Tibial nerve (tissue), 4 donors: ENCODE measurements around the gene RSPH1.

Experiments
- EP300 ChIP-seq, 2 donors: sonication (generic); formaldehyde crosslinking; IDR thresholded peaks; one replicate each; pipeline ENCODE4 v1.6.1; 2017; ENCODE audit warnings: antibody characterized with exemption in 2 of 2, mild to moderate bottlenecking in 1 of 2
- POLR2A ChIP-seq, 2 donors: fragments of 450-650 bp; IDR thresholded peaks; one replicate each; pipeline ENCODE4 v1.6.1; 2017; ENCODE audit warnings: antibody characterized with exemption in 2 of 2, mild to moderate bottlenecking in 2 of 2, moderate library complexity in 2 of 2
- TF ChIP-seq, protein P1 (sequence below), 5 experiments: fragments of 200-600 bp in 3 of 5; fragments of 450-650 bp in 2 of 5; sonication (generic) in 3 of 5; IDR thresholded peaks; one replicate each; pipeline ENCODE4 v1.5.1; 2016 to 2019; ENCODE audit warnings: antibody characterized with exemption in 5 of 5, mild to moderate bottlenecking in 3 of 5, moderate library complexity in 2 of 5

- TF ChIP-seq, protein P1, sequence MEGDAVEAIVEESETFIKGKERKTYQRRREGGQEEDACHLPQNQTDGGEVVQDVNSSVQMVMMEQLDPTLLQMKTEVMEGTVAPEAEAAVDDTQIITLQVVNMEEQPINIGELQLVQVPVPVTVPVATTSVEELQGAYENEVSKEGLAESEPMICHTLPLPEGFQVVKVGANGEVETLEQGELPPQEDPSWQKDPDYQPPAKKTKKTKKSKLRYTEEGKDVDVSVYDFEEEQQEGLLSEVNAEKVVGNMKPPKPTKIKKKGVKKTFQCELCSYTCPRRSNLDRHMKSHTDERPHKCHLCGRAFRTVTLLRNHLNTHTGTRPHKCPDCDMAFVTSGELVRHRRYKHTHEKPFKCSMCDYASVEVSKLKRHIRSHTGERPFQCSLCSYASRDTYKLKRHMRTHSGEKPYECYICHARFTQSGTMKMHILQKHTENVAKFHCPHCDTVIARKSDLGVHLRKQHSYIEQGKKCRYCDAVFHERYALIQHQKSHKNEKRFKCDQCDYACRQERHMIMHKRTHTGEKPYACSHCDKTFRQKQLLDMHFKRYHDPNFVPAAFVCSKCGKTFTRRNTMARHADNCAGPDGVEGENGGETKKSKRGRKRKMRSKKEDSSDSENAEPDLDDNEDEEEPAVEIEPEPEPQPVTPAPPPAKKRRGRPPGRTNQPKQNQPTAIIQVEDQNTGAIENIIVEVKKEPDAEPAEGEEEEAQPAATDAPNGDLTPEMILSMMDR (IDR thresholded peaks at IDR 0.05): no peak
- TF ChIP-seq POLR2A (IDR thresholded peaks at IDR 0.05): no peak
- TF ChIP-seq EP300 (IDR thresholded peaks at IDR 0.05): no peak
Measured at GRCh38 chr21:42427809-42428419, 68.1 kb downstream of the RSPH1 start.
